ENCODE data around the gene SYPL2. TPM values are rescaled to one million over a fixed set of nuclear protein-coding genes. Genes with fewer than 3 reads are reported as not detected.

Gene SYPL2
- total and polyA plus RNA-seq, 2 of the 8 experiments (the other 6 are each of a cell fraction or from before 2014, with no cell fraction given), result 1.5 TPM

- no peak overlapping the region for H3K14ac ChIP-seq (ENCODE audit: insufficient read length)
- H3K56ac ChIP-seq (replicated peaks; ENCODE audit: insufficient read length, low read depth, low read length), result peak overlapping the region; percentile 40
- peak overlapping the region; percentile 76 for H3K4ac ChIP-seq (replicated peaks; ENCODE audit: insufficient read length, low read depth, low read length)
- 6% methylated on average over 15 of the region's 15 CpGs; no CpG with 5 or more reads in 1 of the 2 experiments for WGBS, 2 experiments (ENCODE audit: extremely low coverage in 1 of 2, insufficient coverage in 1 of 2, insufficient read length in 1 of 2, insufficient replicate concordance in 2 of 2, low coverage in 1 of 2, low lambda C conversion rate in 2 of 2, missing lambda C conversion rate in 1 of 2)
- no peaks in the 10 kb centered on the region for H4K20me1 ChIP-seq (replicated peaks in 1 of 2; ENCODE audit: control insufficient read depth in 1 of 2, insufficient read depth in 2 of 2, low read length in 2 of 2)
- FAIRE-seq (no peak), DNase-seq (ENCODE audit: low read depth in 1 of 2, low spot score in 2 of 2) (no peak)
- no peak overlapping the region for H2BK120ac ChIP-seq (replicated peaks; ENCODE audit: low read depth, low read length)
- peak overlapping the region; percentile 95; the same call in 1 of the 2 replicates for H2AFZ ChIP-seq (ENCODE audit: low read length)
- H3K9ac ChIP-seq (replicated peaks in 1 of 4; ENCODE audit: extremely low read depth in 1 of 4, low read depth in 3 of 4, low read length in 3 of 4), result peak overlapping the region in 3 of 4 experiments; percentile 41 to 91 (median 66); a peak in 4 of 7 replicates
- H3K18ac ChIP-seq (ENCODE audit: extremely low read depth, low read length), result peak overlapping the region; percentile 97
- no peaks in the 10 kb centered on the region for H3K79me1 ChIP-seq (ENCODE audit: low read depth, low read length)
- H2BK20ac ChIP-seq (ENCODE audit: low read length), result peak overlapping the region; percentile 61; the same call in 1 of the 2 replicates
- H4K91ac ChIP-seq (replicated peaks; ENCODE audit: insufficient read length, low read length), result peak overlapping the region; percentile 69
- no peaks in the 10 kb centered on the region for H3K9me3 ChIP-seq (ENCODE audit: insufficient read depth in 2 of 2, low read depth in 1 of 2, low read length in 1 of 2)
- ChIA-PET CTCF (ENCODE audit: partially characterized antibody) (interaction anchor here (0.6 to 43.7 kb wide), 8 partner anchors 7 to 179 kb away, joined by 3 to 1755 read pairs (median 6); partner anchors contain the start of genes AMIGO1, CYB561D1 and GPR61), POLR2A (ENCODE audit: partially characterized antibody) (interaction anchor here (0.6 to 3.1 kb wide), 8 partner anchors 9 to 177 kb away, joined by 3 to 17 read pairs (median 6); partner anchors contain the start of genes AMIGO1, CYB561D1 and PSMA5)
- H3K79me2 ChIP-seq (ENCODE audit: control insufficient read depth in 1 of 2, insufficient read depth in 2 of 2, low read length in 2 of 2), result no peaks in the 10 kb centered on the region
- peaks cover 0 to 9% (median 2%) of the 10 kb centered on the region in 4 experiments; a peak in 3 of 7 replicates for H3K4me1 ChIP-seq (replicated peaks in 1 of 4; ENCODE audit: control insufficient read depth in 3 of 4, insufficient read depth in 4 of 4, low read length in 3 of 4)
- peaks cover 16% of the 10 kb centered on the region for H3K23me2 ChIP-seq (ENCODE audit: low read depth, low read length)
- H4K8ac ChIP-seq (ENCODE audit: extremely low read depth, insufficient read depth, low read length), result peak overlapping the region; percentile 66
- H2BK5ac ChIP-seq (ENCODE audit: low read depth, low read length), result peak overlapping the region; percentile 95
- H3K27ac ChIP-seq (ENCODE audit: low read depth, low read length), result no peak overlapping the region
- no peak overlapping the region for H3K23ac ChIP-seq (ENCODE audit: insufficient read length)
- no peaks in the 10 kb centered on the region for H3K36me3 ChIP-seq (ENCODE audit: control insufficient read depth in 2 of 4, insufficient read depth in 4 of 4, low read length in 3 of 4)
- H2BK12ac ChIP-seq (ENCODE audit: low read depth, low read length), result peak overlapping the region; percentile 77; the same call in 1 of the 2 replicates
- H3K4me3 ChIP-seq (ENCODE audit: extremely low read depth in 1 of 4, insufficient read depth in 2 of 4, low read depth in 3 of 4, low read length in 4 of 4), result peak overlapping the region; percentile 63 to 83 (median 78)
- H4K5ac ChIP-seq (ENCODE audit: insufficient read length, low read depth, low read length), result peak overlapping the region; percentile 34
- no peak overlapping the region for H2AK5ac ChIP-seq (ENCODE audit: low read depth, low read length)
- H3K4me2 ChIP-seq (ENCODE audit: insufficient read depth in 1 of 2, low read depth in 2 of 2, low read length in 2 of 2), result peak overlapping the region; percentile 94 to 99
- peaks cover 0 to under 1% (median 0%) of the 10 kb centered on the region in 4 experiments; a peak in 1 of 7 replicates for H3K27me3 ChIP-seq (replicated peaks in 1 of 4; ENCODE audit: control insufficient read depth in 3 of 4, extremely low read depth in 1 of 4, insufficient read depth in 3 of 4, low read length in 3 of 4)
- no peak overlapping the region for H2BK15ac ChIP-seq (ENCODE audit: low read length)
- TF ChIP-seq CBX5 (IDR thresholded peaks at IDR 0.05; ENCODE audit: low read depth, low read length), result no peak
- peak; percentile 5; the same call in 1 of the 2 replicates for TF ChIP-seq E2F6 (IDR thresholded peaks at IDR 0.05)
- TF ChIP-seq CTBP2 (IDR thresholded peaks at IDR 0.05; ENCODE audit: borderline replicate concordance, insufficient read depth, insufficient read length, low read length), result no peak
Measured at GRCh38 chr1:109484519-109484975, 18.2 kb downstream of the SYPL2 start.
